Inferior parietal cortex (tissue), 1 donor: Measurements from ENCODE around the gene CEP112.
A peak's percentile ranks its signal among the peaks of the same experiment; 100 is the strongest.

Experiments
- DNase-seq: peaks from one replicate; pipeline ENCODE4 v3.0.0-alpha.2; 2016; ENCODE audit errors: extremely low spot score

The CEP112 gene

GRCh38 chr17:65656390-65657250 lies 535.3 kb downstream of the CEP112 start:
- DNase-seq = no peak

- no peak for DNase-seq
Measured at GRCh38 chr17:65655706-65656105, 536.2 kb downstream of the CEP112 start.

- no peak for DNase-seq
Measured at GRCh38 chr17:65644545-65644944, 547.4 kb downstream of the CEP112 start.

GRCh38 chr17:65638221-65638975 lies 553.5 kb downstream of the CEP112 start:
- peak; percentile 47 for DNase-seq

- peak; percentile 29 for DNase-seq
Measured at GRCh38 chr17:65637786-65638185, 554.1 kb downstream of the CEP112 start.

GRCh38 chr17:65634533-65634932 lies 557.4 kb downstream of the CEP112 start:
- no peak for DNase-seq

GRCh38 chr17:65633988-65634387 lies 557.9 kb downstream of the CEP112 start:
- no peak for DNase-seq

GRCh38 chr17:65633146-65633881 lies 558.6 kb downstream of the CEP112 start:
- DNase-seq = no peak

GRCh38 chr17:65630502-65630901 lies 561.4 kb downstream of the CEP112 start:
- DNase-seq = no peak

- no peak for DNase-seq
Measured at GRCh38 chr17:65629234-65629690, 562.7 kb downstream of the CEP112 start.

GRCh38 chr17:65628644-65629036 lies 563.3 kb downstream of the CEP112 start:
- DNase-seq = no peak

GRCh38 chr17:65627891-65628643 lies 563.9 kb downstream of the CEP112 start:
- DNase-seq = no peak

GRCh38 chr17:65627108-65627507 lies 564.8 kb downstream of the CEP112 start:
- no peak for DNase-seq

- DNase-seq = no peak
Measured at GRCh38 chr17:65626451-65626850, 565.5 kb downstream of the CEP112 start.

- DNase-seq = peak; percentile 50
Measured at GRCh38 chr17:65618516-65618915, 573.4 kb downstream of the CEP112 start.

- no peak for DNase-seq
Measured at GRCh38 chr17:65617496-65617895, 574.4 kb downstream of the CEP112 start.

GRCh38 chr17:65609749-65610148 lies 582.2 kb downstream of the CEP112 start:
- no peak for DNase-seq

- no peak for DNase-seq
Measured at GRCh38 chr17:65609286-65609685, 582.6 kb downstream of the CEP112 start.

GRCh38 chr17:65604070-65604469 lies 587.9 kb downstream of the CEP112 start:
- DNase-seq = no peak

GRCh38 chr17:65601881-65602280 lies 590.1 kb downstream of the CEP112 start:
- no peak for DNase-seq

GRCh38 chr17:65601145-65601544 lies 590.8 kb downstream of the CEP112 start:
- DNase-seq = no peak
